Vagina (tissue), 2 donors: Measurements from ENCODE around the gene NCOA4.

Experiments used
- CTCF ChIP-seq, 3 experiments: fragments of 450-650 bp in 2 of 3; fragments of 200-600 bp in 1 of 3; sonication (generic) in 1 of 3; IDR thresholded peaks; one replicate each; pipeline ENCODE4 v1.5.1; 2017 to 2019; ENCODE audit warnings: antibody characterized with exemption in 3 of 3, mild to moderate bottlenecking in 2 of 3, moderate library complexity in 2 of 3
- POLR2A ChIP-seq, 2 donors: fragments of 450-650 bp; IDR thresholded peaks; one replicate each; pipeline ENCODE4 v1.6.1; 2017; ENCODE audit warnings: antibody characterized with exemption in 2 of 2, mild to moderate bottlenecking in 2 of 2, moderate library complexity in 2 of 2
- POLR2AphosphoS5 ChIP-seq, 2 donors: sonication (generic); formaldehyde crosslinking; IDR thresholded peaks; one replicate each; pipeline ENCODE4 v1.9.0; 2017; ENCODE audit warnings: antibody characterized with exemption in 2 of 2, mild to moderate bottlenecking in 2 of 2, low read depth in 1 of 2; ENCODE audit not compliant: insufficient read depth in 1 of 2

- TF ChIP-seq CTCF (IDR thresholded peaks at IDR 0.05) = no peak
- no peak for TF ChIP-seq POLR2A (IDR thresholded peaks at IDR 0.05)
- no peak for TF ChIP-seq POLR2AphosphoS5 (IDR thresholded peaks at IDR 0.05; ENCODE audit: insufficient read depth in 1 of 2, low read depth in 1 of 2)
Observed at GRCh38 chr10:46014206-46014605, 16.2 kb downstream of the NCOA4 start.
